DMS53 (cell line): ENCODE data around the gene SNAP23.
"Not testable (repeated sequence)": the region's sequence is repeated elsewhere in the genome, so short reads cannot be mapped to it uniquely, and the experiment has no call there.

Experiments used
- DNase-seq: peaks from one replicate; lab custom pipeline; 2025; lab: John Stamatoyannopoulos, UW

Gene SNAP23

DNA sequence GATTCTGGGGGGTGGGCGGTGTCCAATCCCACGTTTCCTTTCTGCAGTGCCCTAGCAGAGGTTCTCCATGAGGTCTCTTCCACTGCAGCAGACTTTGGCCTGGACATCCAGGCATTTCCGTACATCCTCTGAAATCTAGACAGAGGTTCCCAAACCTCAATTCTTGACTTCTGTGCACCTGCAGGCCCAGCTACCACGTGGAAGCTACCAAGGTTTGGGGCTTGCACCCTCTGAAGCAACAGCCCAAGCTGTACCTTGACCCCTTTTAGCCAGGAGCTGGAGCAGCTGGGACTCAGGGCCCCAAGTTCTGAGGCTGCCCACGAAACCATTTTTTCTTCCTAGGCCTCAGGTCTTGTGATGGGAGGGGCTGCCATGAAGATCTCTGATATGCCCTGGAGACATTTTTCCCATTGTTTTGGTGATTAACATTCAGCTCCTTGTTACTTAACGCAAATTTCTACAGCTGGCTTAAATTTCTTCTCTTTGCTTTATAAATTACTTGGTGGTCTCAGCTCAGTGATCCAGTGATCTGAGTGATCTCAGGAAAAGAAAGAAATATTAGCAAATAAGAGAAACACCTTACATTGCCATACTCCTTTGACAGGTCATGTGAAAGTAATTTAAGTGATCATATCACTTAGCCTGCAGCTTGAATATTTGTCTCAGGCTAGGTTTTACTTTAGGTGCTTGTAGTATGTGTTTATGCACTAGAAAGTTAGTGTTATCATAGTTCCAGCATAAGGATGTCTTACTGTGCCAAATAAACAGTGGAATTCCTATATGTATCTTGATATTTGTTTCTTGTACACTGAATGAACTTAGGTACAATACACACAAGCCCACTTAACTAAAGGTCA lies 3.0 kb downstream of the SNAP23 start:
- no peak for DNase-seq

DNA sequence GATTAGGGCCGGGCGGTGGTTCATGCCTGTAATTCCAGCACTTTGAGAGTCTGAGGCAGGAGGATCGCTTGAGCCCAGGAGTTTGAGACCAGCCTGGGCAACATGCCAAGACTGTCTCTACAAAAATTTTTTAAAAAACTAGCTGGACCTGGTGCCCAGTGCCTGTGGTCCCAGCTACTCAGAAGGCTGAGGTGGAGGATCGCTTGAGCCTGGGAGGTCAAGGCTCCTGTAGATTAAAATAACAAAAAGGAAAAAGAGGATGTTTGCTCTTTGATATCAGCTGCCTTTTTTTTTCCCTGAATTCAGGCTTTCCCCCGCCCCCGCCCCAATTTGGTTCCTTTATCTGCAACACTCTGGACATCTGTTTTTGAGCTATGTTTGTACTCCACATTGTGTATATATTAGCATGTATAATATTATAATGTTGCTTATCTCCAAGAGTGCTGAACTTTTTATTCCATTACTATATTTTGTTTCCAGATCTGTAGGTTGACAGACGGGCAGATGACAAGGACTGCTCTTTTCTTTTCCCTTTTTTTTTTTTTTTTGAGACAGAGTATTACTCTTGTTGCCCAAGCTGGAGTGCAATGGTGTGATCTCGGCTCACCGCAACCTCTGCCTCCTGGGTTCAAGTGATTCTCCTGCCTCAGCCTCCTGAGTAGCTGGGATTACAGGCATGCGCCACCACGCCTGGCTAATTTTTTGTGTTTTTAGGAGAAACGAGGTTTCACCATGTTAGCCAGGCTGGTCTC lies 4.6 kb downstream of the SNAP23 start:
- DNase-seq = no peak

DNA sequence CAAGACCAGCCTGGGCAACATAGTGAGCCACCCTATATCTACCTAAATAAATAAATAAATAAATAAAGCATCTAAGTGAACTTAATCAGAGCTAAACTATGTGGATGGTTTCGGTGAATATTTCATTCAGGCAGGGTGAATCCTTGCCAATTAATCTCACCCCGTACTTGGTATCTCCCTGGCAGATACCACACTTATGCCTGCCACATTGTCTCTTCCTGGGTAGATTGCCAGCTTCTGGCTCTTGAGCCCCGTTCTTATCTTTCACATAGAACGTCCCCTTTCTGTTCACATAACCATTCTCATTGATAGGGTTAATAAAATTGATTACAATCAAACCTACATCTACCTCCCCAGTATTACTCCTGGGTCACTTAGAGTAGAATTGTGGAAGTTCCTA lies 7.0 kb downstream of the SNAP23 start:
- no peak for DNase-seq

GRCh38 chr15:42503825-42504224 lies 8.4 kb downstream of the SNAP23 start:
- no peak for DNase-seq

GRCh38 chr15:42504631-42505030 lies 9.2 kb downstream of the SNAP23 start:
- DNase-seq = no peak

DNA sequence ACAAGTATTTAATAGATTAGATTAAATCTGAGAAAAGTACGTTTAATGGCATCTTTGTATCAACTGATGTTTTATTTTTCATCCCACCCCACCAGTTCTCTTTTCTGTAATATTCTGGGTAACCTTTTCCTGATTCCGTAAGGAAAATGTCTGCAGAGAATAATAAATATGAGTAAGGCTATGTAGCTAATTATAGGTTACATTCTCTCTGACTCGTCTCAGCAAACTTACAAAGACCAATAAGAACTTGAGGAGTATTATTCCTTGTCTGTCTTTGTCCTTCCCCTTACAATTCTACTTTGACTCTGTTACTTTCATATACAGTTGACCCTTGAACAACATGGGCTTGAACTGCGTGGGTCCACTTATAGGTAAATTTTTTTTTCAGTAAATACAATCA lies 12.1 kb downstream of the SNAP23 start:
- no peak for DNase-seq

DNA sequence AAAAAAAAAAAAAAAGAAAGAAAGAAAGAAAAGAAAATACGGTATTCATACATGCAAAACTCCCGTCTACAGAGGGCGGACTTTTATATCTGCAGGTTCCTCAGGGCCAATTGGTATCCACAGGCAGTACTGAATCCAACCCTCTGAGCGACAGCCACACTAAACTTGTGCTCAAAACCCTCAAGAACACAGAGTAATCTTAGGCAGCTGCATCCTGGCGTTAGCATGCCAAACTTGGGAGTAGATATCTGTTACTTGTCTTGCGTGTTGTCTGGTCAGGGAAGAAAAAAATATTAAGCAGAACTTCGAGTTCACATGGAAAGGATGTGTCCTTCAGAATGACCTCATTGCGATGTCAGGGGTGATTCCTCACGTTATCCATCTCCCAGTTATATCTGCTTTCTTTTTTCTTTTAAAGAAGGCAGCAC lies 12.8 kb downstream of the SNAP23 start:
- no peak for DNase-seq

DNA sequence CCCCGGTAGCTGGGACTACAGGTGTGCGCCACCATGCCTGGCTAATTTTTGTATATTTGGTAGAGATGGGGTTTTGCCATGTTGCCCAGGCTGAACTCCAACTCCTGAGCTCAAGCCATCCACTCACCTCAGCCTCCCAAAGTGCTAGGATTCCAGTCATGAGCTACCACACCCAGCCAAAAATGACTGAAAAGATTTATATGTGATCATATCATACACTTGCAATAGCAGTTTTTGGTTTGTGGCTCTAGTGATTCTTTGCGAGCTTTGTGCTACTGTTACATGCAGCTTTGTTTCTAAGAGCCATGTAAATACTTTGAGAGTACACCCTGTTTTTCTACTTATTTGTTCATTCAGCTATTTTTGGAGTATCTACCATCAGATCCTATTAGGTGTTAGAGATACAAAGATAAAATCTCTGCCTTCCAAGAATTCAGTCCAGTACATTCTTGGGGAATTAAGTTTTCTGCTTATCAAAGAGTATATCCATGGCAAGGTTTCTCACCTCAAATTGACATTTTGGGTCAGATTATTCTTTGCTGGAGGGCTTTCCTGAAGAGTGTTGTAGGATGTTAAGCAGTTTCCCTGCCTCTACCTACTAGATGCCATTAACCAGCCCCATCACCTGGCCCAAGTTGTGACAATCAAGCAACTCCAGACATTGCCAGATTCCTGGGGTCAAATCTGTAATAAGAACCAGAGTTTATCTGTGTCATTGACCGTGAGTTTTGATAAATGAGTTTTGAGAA lies 15.0 kb downstream of the SNAP23 start:
- DNase-seq = no peak

- DNase-seq = no peak
Observed at GRCh38 chr15:42511007-42511391, 15.6 kb downstream of the SNAP23 start.

GRCh38 chr15:42523331-42523730 lies 27.9 kb downstream of the SNAP23 start:
- peak; percentile 7 for DNase-seq

- no peak for DNase-seq
Observed at GRCh38 chr15:42528970-42529369, 33.5 kb downstream of the SNAP23 start.

DNA sequence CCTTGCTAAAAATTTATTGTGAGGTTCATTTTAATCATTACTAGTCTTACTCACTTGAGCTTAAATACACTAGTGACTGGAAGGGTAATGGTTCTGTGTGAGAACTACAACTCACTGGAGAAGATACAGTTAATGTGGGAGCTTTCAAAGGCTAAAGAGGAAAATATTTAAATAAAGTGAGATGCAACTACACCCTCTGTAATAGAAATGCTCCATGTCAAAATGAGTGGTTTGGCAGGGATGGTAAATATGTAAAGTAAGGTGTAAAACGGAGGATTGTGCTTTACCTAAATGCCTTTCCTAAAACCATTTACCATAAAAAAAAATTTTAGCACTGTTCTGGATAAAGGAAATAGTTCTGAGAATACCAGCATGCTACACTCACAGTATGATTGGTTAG lies 37.8 kb downstream of the SNAP23 start:
- no peak for DNase-seq

- no peak for DNase-seq
Observed at GRCh38 chr15:42544853-42545629, 49.6 kb downstream of the SNAP23 start.

DNA sequence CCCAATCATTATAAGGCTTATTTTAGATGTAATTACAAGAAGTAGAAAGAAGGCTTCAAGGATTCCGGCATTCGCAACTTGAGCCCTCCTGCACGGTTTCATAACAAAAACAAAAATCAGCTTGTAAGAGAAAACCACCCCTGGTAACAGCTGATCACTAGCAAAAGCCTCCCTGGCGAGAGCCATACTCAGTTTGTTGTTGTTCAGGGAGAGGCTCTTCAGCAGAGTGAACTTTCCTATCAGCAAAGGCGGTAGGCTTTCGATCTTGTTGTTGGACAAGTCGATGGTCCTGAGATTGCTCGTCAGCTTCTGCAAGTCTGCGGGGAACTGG lies 52.4 kb downstream of the SNAP23 start:
- no peak for DNase-seq

DNA sequence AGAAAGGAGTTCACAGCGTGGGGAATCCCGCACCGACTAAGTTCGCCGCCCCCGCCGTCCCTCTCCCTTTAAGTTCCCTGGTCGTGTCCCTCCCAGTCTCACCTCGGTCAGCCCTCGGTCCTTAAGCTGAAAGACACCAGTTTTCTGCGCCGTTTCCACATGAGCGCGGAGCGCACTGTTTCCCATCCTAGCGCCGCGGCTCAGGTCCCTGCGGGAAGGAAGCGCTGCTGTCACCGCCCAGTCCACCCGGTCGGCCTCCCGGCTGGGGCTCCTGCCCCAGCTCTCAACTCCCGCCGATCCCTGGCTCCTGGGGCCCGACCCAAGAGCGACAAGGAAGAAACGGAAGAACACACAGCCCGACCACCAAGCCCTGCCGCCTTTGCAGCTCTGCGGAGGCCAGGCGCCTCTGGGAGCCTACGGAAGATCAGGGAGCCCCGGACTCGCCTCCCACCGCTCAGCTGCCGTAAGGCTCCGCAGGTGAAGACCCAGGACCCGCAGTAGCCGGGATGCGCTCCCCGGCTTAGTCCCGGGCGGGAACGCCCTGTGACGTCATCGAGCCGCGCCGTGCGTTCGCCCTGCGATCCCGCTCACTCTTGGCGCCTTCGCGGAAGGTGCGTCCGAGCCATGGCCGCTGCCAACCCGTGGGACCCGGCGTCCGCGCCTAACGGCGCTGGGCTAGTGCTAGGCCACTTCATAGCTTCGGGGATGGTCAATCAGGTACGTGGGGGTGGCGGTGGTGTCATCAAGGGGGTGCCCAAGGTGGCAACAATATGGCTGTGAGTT lies 53.0 kb downstream of the SNAP23 start, which contains the start of the genes HAUS2 and LRRC57:
TSS of gene HAUS2 (plus strand) at position 590 of the 783 bp plus-strand sequence. CDS start at position 625, 35 bp downstream.
TSS of gene LRRC57 (minus strand) at position 545 of the 783 bp plus-strand sequence. CDS start at position 186, 359 bp downstream.
- DNase-seq = peak; percentile 92

DNA sequence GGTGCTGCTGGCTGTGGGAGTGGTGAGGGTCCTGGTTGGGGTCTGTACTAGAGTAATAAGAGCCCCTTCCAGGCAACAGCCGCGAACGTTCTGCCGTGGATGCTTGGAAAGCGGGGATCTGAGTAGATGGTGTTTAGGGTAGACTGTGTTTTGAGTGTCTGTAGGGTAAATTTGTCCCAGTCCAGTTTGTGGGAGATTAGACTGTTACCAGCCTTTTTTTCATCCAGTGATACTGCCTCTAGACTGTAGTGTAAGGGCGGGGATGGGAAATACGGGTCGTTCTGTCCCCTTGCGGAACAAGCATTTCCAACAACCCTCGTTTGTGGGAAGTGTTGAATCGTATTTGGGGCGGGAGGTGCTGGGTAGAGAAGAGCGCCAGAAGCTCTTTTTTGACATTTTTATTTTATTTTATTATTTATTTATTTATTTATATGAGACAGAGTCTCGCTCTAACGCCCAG lies 53.6 kb downstream of the SNAP23 start:
- peak; percentile 63 for DNase-seq

GRCh38 chr15:42549741-42550392 lies 54.4 kb downstream of the SNAP23 start:
- no peak for DNase-seq

- no peak for DNase-seq
Observed at GRCh38 chr15:42553554-42553953, 58.1 kb downstream of the SNAP23 start.

GRCh38 chr15:42556550-42557207 lies 61.2 kb downstream of the SNAP23 start:
- DNase-seq = not testable (repeated sequence)

GRCh38 chr15:42558739-42559138 lies 63.3 kb downstream of the SNAP23 start:
- no peak for DNase-seq
